ENCODE results near the gene FGB.

GRCh38 chr4:154593868-154594267 lies 31.1 kb downstream of the FGB start:
- TF ChIP-seq HMBOX1 (IDR thresholded peaks at IDR 0.05) (no peak), ZBTB33 (CRISPR knock-in tag; IDR thresholded peaks at IDR 0.05) (no peak), MXD1 (CRISPR knock-in tag; IDR thresholded peaks at IDR 0.05; ENCODE audit: borderline replicate concordance, poor library complexity, severe bottlenecking) (no peak), RHOXF2B (CRISPR knock-in tag; conservative IDR thresholded peaks at IDR 0.05) (no peak), NFATC3 (IDR thresholded peaks at IDR 0.05) (no peak)

Data from K562 (cell line).